Endothelial cell of umbilical vein (primary cell): ENCODE data around the gene EPC1. TPM values are rescaled to one million over a fixed set of nuclear protein-coding genes. Genes with fewer than 3 reads are reported as not detected.

Experiments
- BruUV-seq: library from RNA; stranded (reverse); fragments of 400-500 nt; replicated peaks from 2 replicates; lab custom pipeline; 2021; lab: Mats Ljungman, UMichigan
- CTCF ChIA-PET: fragments of 300-600, 350-600 bp; sonication (Branson Sonifier 250); formaldehyde crosslinking; loops from one replicate; lab custom pipeline; 2021; ENCODE audit warnings: antibody characterized with exemption, inconsistent platforms; lab: Charles Lee
- POLR2A ChIA-PET: fragments of 300-600, 350-600 bp; sonication (Branson Sonifier 250); formaldehyde crosslinking; loops from one replicate; lab custom pipeline; 2021; ENCODE audit warnings: antibody characterized with exemption, inconsistent platforms; lab: Charles Lee
- DNase-seq: peaks from one replicate; pipeline ENCODE4 v3.0.0-alpha.2; 2011; ENCODE audit warnings: low read depth, low spot score
- FAIRE-seq: peaks from 2 replicates; lab custom pipeline; 2011; peaks lifted over from hg19 to GRCh38; lab: Jason Lieb, UNC
- H2AFZ ChIP-seq: 2 replicates; pipeline ENCODE4 v1.6.0; 2012; ENCODE audit warnings: low read depth, low read length, control low read depth, inconsistent platforms
- H3K27ac ChIP-seq: 2 replicates; pipeline ENCODE4 v1.5.1; 2011; ENCODE audit warnings: low read depth, mild to moderate bottlenecking, control low read depth, low read length, moderate library complexity; ENCODE audit not compliant: insufficient read depth
- H3K27me3 ChIP-seq, 2 experiments: 2 replicates each; pipeline versions ENCODE4 v1.6.0 to v1.6.1; 2011; ENCODE audit warnings: low read length in 2 of 2, mixed read lengths in 1 of 2; ENCODE audit not compliant: control insufficient read depth in 2 of 2, insufficient read depth in 2 of 2
- H3K36me3 ChIP-seq, 2 experiments: 2 replicates in 1 of 2; 3 replicates in 1 of 2; pipeline ENCODE4 v1.5.1; 2011; ENCODE audit warnings: low read length in 2 of 2, mild to moderate bottlenecking in 1 of 2, moderate library complexity in 1 of 2; ENCODE audit not compliant: control insufficient read depth in 2 of 2, insufficient read depth in 2 of 2; ENCODE audit errors: extremely low read depth in 1 of 2
- H3K4me1 ChIP-seq: 3 replicates; pipeline ENCODE4 v1.5.1; 2011; ENCODE audit warnings: mild to moderate bottlenecking, low read length; ENCODE audit not compliant: control insufficient read depth, insufficient read depth; ENCODE audit errors: extremely low read depth
- H3K4me2 ChIP-seq: 2 replicates; pipeline ENCODE4 v1.6.1; 2011; ENCODE audit warnings: low read length, control low read depth, mixed read lengths; ENCODE audit not compliant: insufficient read depth
- H3K4me3 ChIP-seq, 3 experiments: fragments of 200-600 bp in 1 of 3; sonication (generic), shearing (Covaris generic) in 1 of 3; replicated peaks in 1 of 3; 2 replicates each; pipeline ENCODE4 v1.5.1; 2011 to 2016; ENCODE audit warnings: control low read depth in 3 of 3, low read length in 3 of 3, mild to moderate bottlenecking in 2 of 3, inconsistent platforms in 1 of 3, low read depth in 1 of 3, moderate library complexity in 1 of 3; ENCODE audit not compliant: insufficient read depth in 1 of 3
- H3K79me2 ChIP-seq: 2 replicates; pipeline ENCODE4 v1.6.0; 2012; ENCODE audit warnings: low read length, inconsistent platforms; ENCODE audit not compliant: control insufficient read depth, insufficient read depth
- H3K9ac ChIP-seq: replicated peaks from 2 replicates; pipeline ENCODE3; 2011; ENCODE audit warnings: low read length, control low read depth; ENCODE audit not compliant: insufficient read depth; ENCODE audit errors: extremely low read depth
- H3K9me1 ChIP-seq: replicated peaks from 3 replicates; pipeline ENCODE4 v1.6.0; 2011; ENCODE audit warnings: mild to moderate bottlenecking, low read length; ENCODE audit not compliant: control insufficient read depth, insufficient read depth; ENCODE audit errors: extremely low read depth
- H3K9me3 ChIP-seq: replicated peaks from 2 replicates; pipeline ENCODE4 v1.5.1; 2012; ENCODE audit warnings: low read length, inconsistent platforms; ENCODE audit not compliant: control insufficient read depth, insufficient read depth
- H4K20me1 ChIP-seq: replicated peaks from 2 replicates; pipeline ENCODE3; 2011; ENCODE audit warnings: mild to moderate bottlenecking, low read length; ENCODE audit not compliant: control insufficient read depth, insufficient read depth; ENCODE audit errors: extremely low read depth
- EZH2 ChIP-seq: IDR thresholded peaks from 2 replicates; pipeline ENCODE4 v1.6.1; 2012; ENCODE audit warnings: borderline replicate concordance, low read depth, mild to moderate bottlenecking, moderate library complexity, low read length, inconsistent platforms; ENCODE audit not compliant: severe bottlenecking
- MYC ChIP-seq: IDR thresholded peaks from one replicate; pipeline ENCODE4 v1.6.1; 2011; ENCODE audit warnings: mild to moderate bottlenecking, low read depth, low read length
- POLR2A ChIP-seq: IDR thresholded peaks from 2 replicates; pipeline ENCODE4 v1.6.1; 2012; ENCODE audit warnings: low read depth, mild to moderate bottlenecking, control low read depth, low read length
- POLR2AphosphoS5 ChIP-seq: IDR thresholded peaks from 2 replicates; pipeline ENCODE4 v1.6.1; 2012; ENCODE audit warnings: low read depth, mild to moderate bottlenecking, control low read depth, low read length, moderate library complexity; ENCODE audit not compliant: insufficient read depth
- dilution Hi-C: fragments of 300-500 bp; cut with MboI; formaldehyde crosslinking; loops from one replicate; pipeline ENCODE4 v1.15.0; 2019; ENCODE audit warnings: low sequenced_read_pairs; ENCODE audit not compliant: extremely low pct_ligation_motif_present
- intact Hi-C: fragments of 100-400 bp; cut with micrococcal nuclease; formaldehyde crosslinking; loops from one replicate; pipeline ENCODE4 v1.10.0; 2022
- polyA plus RNA-seq, 4 experiments: library from polyadenylated mRNA; depleted of rRNA in 3 of 4; stranded (reverse) in 3 of 4; unstranded in 1 of 4; fragments of >200 nt; gene quantifications; 2 replicates each; pipeline versions ENCODE4 v1.2.1 to v1.2.3, GENCODE V29; 2011 to 2012; ENCODE audit warnings: missing spikeins in 1 of 4
- total RNA-seq: library from RNA; stranded (reverse); gene quantifications from 2 replicates; pipeline ENCODE4 v1.2.3, GENCODE V29; 2021
- TF ChIP-seq, protein P1 (sequence below), 2 donors: IDR thresholded peaks; 1 replicate in 1 of 2; 2 replicates in 1 of 2; pipeline ENCODE4 v1.5.1; 2011; ENCODE audit warnings: low read length in 2 of 2, mild to moderate bottlenecking in 2 of 2, moderate library complexity in 2 of 2, control low read depth in 1 of 2, inconsistent platforms in 1 of 2, low read depth in 1 of 2; ENCODE audit not compliant: insufficient read depth in 1 of 2; ENCODE audit errors: extremely low read depth in 1 of 2
- TF ChIP-seq, protein P2 (sequence below): IDR thresholded peaks from 2 replicates; pipeline ENCODE4 v1.6.1; 2011; ENCODE audit not compliant: insufficient read depth, insufficient read length

Gene EPC1
- total and polyA plus RNA-seq, 2 donors (not counting 3 experiments of a cell fraction or from before 2014, with no cell fraction given) = 27.9 to 39.0 TPM

DNA sequence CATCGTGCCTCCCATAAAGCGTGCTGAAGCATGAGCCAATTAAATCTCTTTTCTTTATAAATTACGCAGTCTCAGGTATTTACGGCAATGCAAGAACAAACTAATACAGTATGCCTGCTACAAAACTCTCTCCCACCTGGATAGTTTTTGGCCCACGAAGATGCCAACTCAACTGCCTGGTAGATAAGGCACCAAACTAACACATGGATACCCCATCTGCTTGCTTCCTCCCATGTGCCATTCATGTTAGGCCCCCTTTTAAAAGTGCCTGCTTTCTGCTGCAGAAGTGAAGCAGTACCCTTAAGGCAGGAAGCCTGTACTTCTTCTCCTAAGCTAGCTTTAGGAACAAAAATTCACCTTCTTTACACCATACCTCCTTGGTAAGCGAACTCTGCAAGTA lies 15.6 kb upstream of the EPC1 start:
- no peak overlapping the region for H3K4me2 ChIP-seq
- peaks cover 3% of the 10 kb centered on the region for H3K79me2 ChIP-seq
- POLR2A ChIA-PET = no interaction called here
- DNase-seq = no peak
- H3K9me3 ChIP-seq = no peaks in the 10 kb centered on the region
- H3K4me1 ChIP-seq = peaks cover under 1% of the 10 kb centered on the region
- dilution Hi-C loops = no loop called here
- no peak for FAIRE-seq
- no peaks in the 10 kb centered on the region for H3K36me3 ChIP-seq
- no peaks in the 10 kb centered on the region for H4K20me1 ChIP-seq
- CTCF ChIA-PET = interaction anchor here (2.3 kb wide), 1 partner anchor 106 kb away, joined by 8 read pairs; no protein-coding TSS in a partner anchor
- H3K9me1 ChIP-seq = no peaks in the 10 kb centered on the region
- no peak overlapping the region for H3K27ac ChIP-seq
- intact Hi-C loops = no loop called here
- H3K27me3 ChIP-seq = no peaks in the 10 kb centered on the region
- no TSS peak for BruUV-seq
- no peak overlapping the region for H3K4me3 ChIP-seq
- TF ChIP-seq MYC (no peak), POLR2A (no peak), EZH2 (no peak), POLR2AphosphoS5 (no peak)
- TF ChIP-seq, protein P1, sequence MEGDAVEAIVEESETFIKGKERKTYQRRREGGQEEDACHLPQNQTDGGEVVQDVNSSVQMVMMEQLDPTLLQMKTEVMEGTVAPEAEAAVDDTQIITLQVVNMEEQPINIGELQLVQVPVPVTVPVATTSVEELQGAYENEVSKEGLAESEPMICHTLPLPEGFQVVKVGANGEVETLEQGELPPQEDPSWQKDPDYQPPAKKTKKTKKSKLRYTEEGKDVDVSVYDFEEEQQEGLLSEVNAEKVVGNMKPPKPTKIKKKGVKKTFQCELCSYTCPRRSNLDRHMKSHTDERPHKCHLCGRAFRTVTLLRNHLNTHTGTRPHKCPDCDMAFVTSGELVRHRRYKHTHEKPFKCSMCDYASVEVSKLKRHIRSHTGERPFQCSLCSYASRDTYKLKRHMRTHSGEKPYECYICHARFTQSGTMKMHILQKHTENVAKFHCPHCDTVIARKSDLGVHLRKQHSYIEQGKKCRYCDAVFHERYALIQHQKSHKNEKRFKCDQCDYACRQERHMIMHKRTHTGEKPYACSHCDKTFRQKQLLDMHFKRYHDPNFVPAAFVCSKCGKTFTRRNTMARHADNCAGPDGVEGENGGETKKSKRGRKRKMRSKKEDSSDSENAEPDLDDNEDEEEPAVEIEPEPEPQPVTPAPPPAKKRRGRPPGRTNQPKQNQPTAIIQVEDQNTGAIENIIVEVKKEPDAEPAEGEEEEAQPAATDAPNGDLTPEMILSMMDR (IDR thresholded peaks at IDR 0.05; ENCODE audit: extremely low read depth in 1 of 2, insufficient read depth in 1 of 2, low read depth in 1 of 2, low read length in 2 of 2) = no peak
- TF ChIP-seq, protein P2, sequence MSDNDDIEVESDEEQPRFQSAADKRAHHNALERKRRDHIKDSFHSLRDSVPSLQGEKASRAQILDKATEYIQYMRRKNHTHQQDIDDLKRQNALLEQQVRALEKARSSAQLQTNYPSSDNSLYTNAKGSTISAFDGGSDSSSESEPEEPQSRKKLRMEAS = no peak
- no peak overlapping the region for H3K9ac ChIP-seq
- H2AFZ ChIP-seq = no peak overlapping the region
